GM21367 (cell line): ENCODE data around the gene CAMK1D.

ENCODE experiments used
- ATAC-seq: cut with Tn5 transposase; IDR thresholded peaks from one replicate; pipeline ENCODE4 v1.9.1; 2021; ENCODE audit not compliant: unreplicated experiment

Gene CAMK1D

GRCh38 chr10:12642036-12642435 is 292.7 kb downstream of the CAMK1D start:
- ATAC-seq, result no peak

DNA sequence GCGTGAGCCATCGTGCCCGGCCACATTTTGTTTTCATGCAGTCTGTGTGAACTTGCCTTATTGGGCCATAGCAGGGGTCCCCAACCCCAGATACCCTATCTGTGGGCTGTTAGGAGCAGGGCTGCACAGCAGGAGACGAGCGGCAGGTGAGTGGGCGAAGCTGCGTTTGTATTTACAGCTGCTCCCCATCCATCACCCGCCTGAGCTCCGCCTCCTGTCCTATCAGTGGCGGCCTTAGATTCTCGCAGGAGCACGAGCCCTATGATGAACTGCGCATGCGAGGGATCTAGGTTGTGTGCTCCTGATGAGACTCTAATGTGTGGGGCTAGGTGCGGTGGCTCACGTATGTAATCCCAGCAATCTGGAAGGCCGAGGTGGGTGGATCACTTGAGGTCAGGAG is 293.9 kb downstream of the CAMK1D start:
- ATAC-seq, result no peak

GRCh38 chr10:12644380-12645144 is 295.2 kb downstream of the CAMK1D start:
- ATAC-seq, result no peak

DNA sequence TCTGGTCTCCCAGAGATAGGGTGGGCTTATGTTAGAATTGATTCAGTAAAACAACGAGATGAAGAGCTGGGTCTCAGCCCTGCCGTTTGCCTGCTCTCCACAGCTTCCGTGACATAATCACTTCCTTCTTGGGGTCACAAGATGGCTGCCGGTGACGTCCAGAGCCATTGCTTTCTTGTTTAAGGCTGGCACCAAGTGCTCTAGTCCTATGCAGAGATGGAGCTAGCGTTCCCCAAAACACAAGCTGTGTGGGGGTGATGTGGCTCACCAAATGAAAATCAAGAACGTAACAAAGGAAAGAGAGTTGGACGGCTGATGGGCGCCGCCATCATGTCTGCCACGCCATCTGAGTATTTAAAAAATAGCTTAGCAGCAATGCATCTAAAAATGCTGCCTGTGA is 296.1 kb downstream of the CAMK1D start:
- no peak for ATAC-seq

DNA sequence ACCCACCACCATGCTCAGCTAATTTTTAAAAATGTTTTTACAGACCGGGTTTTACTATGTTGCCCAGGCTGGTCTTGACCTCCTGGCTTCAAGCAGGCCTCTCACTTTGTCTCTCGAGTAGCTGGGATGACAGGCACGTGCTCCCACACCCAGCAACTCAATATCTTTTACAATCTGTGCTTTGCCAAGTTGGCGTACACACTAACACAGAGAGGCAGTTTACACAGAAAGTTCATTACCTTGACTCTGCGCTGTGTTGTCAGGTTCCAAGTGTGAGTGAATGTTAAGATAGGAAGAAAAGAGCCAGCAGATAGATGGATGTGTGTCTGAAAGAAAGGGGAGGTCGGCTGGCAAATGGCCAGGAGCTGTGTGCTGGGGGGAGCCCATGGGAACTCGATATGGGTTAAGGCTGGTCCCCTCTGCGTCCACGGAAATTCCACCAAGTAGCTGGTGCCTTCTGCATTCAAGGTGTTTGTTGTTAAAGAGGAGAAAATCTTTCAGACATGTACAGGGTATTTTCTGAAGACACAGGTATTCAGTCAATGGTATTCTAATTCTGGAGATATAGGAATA is 299.8 kb downstream of the CAMK1D start:
- no peak for ATAC-seq

GRCh38 chr10:12650122-12650521 is 300.8 kb downstream of the CAMK1D start:
- no peak for ATAC-seq

- ATAC-seq, result no peak
Measured at GRCh38 chr10:12650538-12651298, 301.4 kb downstream of the CAMK1D start.

- ATAC-seq, result no peak
Measured at GRCh38 chr10:12655940-12656339, 306.6 kb downstream of the CAMK1D start.

GRCh38 chr10:12656518-12657142 is 307.3 kb downstream of the CAMK1D start:
- no peak for ATAC-seq

DNA sequence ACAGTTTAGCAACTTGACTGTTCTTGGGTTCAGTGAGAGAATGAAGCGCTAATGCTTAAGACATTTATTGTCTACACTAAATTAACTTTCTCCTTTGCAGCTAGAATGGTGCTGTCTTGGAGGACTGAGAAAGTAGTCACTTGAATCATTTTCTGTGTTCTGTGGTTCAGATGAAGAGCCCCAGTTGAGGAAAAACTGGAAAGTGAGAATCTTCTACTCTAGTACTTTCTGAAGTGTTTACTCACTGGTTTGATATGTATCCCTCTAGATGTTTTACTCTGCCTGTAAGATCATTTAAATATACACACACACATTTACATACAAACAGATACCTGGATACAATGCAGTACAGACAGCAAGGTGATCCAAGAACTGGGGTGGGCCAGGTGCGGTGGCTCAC is 308.1 kb downstream of the CAMK1D start:
- no peak for ATAC-seq

- ATAC-seq, result no peak
Measured at GRCh38 chr10:12658526-12658925, 309.2 kb downstream of the CAMK1D start.

- no peak for ATAC-seq
Measured at GRCh38 chr10:12659706-12660105, 310.4 kb downstream of the CAMK1D start.

DNA sequence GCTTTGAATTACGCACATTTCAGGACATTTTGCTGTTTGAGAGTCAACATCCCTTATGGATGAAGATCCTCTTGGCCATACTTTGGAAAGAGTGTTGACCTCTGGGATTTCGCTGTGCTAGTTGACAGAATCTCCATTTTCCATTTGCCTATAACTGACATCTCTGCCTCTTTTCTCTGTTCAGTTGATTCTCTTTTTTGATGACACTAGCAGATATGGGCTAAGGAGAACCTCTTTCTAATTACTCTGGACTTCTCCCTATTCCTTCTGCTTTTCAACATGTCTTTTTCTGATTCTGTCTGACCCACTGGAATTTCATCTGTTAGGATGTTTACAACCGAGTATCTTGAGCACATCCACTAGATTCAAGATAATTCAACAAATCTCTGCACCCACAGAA is 311.5 kb downstream of the CAMK1D start:
- no peak for ATAC-seq

DNA sequence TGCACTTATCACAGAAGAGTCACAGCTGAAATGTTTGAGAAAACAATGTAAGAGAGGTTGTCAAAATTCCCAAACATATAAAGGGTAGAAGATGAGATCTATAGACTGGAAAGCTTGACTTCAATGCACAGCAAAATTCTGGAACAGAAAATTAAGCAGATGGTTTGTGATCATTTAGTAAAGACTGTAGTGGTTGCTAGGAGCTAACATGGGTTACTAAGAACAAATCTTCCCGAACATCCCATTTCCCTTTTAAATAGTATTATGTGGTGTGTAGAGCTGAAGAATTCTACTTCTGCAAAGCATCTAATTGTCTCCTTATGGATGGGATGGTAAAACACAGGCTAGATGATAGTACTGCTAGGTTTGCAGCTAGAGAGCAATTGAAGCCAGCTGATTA is 312.3 kb downstream of the CAMK1D start:
- ATAC-seq, result no peak

DNA sequence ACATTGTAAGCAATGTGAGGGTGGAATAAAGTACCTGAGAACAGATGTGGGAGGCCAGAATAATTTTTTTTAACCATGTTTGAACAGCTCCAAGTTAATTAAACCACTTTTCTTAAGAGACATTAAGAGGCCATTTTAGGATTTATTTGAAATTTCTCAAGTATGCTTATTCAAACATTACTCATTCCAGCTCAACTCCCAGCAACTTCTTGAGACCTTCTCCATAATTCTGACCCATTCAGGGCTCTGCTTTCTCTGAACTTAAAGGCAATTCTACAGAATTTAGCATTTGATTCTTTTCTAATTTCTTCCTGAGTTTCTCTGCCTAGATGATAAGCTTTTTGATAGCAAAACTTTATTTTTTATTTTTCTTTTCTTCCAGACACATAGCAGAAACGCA is 314.5 kb downstream of the CAMK1D start:
- no peak for ATAC-seq

DNA sequence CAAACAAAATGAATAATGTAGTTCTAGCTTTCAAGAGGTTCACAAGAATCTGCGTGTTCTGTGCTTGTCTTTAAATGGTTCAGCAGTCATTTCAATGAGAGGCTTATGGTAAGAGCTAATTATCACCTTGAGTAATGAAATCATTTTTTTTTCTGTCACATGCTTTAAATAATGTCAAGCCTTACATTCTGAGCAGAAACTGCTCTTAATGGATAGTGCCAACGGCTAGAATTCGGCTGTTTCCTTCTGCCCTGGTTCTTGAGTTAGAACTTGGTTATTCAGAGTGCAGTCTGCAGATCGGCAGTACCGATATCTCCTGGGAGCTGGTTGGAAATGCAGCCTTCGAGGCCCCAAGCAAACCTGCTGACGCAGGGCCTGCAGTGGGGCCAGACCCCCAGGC is 316.2 kb downstream of the CAMK1D start:
- ATAC-seq, result no peak

DNA sequence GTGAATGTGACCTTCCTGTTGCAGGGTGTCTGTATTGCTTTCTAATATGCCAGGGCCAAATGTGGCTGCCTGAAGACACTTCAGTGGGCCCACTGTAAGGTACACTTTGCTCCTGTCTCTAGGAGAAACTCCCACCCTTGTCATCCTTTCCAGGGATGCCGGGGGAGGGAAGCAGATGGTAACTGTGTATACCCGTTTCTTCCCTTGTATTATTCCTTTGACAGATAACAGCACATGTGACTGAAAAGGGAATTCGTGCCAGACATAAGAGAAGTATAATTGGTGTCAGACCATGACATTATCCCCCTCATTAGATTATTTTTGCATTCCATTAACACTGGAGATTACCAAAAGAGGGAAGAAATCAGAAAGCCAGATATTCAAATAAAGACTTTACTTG is 317.7 kb downstream of the CAMK1D start:
- ATAC-seq, result no peak

- no peak for ATAC-seq
Measured at GRCh38 chr10:12668634-12669033, 319.3 kb downstream of the CAMK1D start.

- no peak for ATAC-seq
Measured at GRCh38 chr10:12670004-12670403, 320.7 kb downstream of the CAMK1D start.

- no peak for ATAC-seq
Measured at GRCh38 chr10:12675186-12675585, 325.8 kb downstream of the CAMK1D start.

DNA sequence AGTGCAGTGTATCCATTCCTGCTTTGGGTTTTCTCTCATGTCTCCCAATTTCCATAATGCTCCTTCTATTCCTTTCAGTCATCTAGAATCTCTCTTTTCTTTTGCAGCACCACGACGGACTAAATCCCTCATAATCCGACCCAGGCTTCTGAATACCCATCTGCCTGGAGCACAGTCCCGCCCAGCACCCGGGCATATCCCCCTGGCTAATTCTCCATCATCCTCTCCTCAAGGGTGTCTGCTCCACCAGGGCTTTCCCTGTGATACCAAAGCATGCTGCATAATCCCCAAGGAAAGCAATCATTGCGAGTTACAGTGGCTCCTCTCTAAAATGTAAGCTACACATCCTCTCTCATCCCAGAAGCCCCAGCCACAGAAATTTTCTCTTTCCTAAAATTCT is 330.3 kb downstream of the CAMK1D start:
- no peak for ATAC-seq

- no peak for ATAC-seq
Measured at GRCh38 chr10:12681252-12681651, 331.9 kb downstream of the CAMK1D start.
